GM21447 (cell line): ENCODE measurements around the gene SERINC5.
"Not testable (repeated sequence)": the region's sequence is repeated elsewhere in the genome, so short reads cannot be mapped to it uniquely, and the experiment has no call there.

ENCODE experiments used
- ATAC-seq: cut with Tn5 transposase; IDR thresholded peaks from one replicate; pipeline ENCODE4 v1.9.1; 2021; ENCODE audit not compliant: unreplicated experiment

SERINC5 gene

GRCh38 chr5:80255811-80256712 is at the start of gene SERINC5:
TSS of gene SERINC5 (minus strand) at chr5:80256048. CDS start at chr5:80255922, 126 bp downstream.
- ATAC-seq = peak; percentile 82

DNA sequence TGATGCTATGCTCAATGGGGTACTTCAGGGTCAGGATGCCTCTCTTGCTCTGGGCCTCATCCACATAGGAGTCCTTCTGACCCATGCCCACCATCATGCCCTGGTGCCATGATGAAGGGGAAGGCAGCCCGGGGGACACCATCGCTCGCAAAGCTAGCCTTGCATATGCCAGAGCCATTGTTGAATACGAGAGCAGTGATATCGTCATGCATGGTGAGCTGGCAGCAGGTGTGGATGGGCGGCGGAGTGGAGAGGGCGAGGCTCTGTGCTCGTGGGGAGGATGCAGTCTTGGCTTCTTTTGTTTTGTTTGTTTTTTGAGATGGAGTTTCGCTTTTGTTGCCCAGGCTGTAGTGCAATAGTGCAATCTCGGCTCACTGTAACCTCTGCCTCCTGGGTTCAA is 46.8 kb upstream of the SERINC5 start:
- no peak for ATAC-seq

DNA sequence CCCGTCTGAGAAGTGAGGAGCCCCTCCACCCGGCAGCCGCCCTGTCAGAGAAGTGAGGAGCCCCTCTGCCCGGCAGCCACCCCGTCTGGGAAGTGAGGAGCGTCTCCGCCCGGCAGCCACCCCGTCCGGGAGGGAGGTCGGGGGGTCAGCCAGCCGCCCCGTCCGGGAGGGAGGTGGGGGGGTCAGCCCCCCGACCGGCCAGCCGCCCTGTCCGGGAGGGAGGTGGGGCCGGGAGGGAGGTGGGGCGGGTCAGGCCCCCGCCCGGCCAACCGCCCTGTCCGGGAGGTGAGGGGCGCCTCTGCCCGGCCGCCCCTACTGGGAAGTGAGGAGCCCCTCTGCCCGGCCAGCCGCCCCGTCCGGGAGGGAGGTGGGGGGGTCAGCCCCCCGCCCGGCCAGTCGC is 45.5 kb upstream of the SERINC5 start:
- ATAC-seq = not testable (repeated sequence)

DNA sequence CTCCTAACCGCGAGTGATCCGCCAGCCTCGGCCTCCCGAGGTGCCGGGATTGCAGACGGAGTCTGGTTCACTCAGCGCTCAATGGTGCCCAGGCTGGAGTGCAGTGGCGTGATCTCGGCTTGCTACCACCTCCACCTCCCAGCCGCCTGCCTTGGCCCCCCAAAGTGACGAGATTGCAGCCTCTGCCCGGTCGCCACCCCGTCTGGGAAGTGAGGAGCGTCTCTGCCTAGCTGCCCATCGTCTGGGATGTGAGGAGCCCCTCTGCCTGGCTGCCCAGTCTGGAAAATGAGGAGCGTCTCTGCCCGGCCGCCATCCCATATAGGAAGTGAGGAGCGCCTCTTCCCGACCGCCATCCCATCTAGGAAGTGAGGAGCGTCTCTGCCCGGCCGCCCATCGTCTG is 44.9 kb upstream of the SERINC5 start:
- not testable (repeated sequence) for ATAC-seq

- no peak for ATAC-seq
Measured at GRCh38 chr5:80300125-80300524, 44.3 kb upstream of the SERINC5 start.

- ATAC-seq = no peak
Measured at GRCh38 chr5:80299601-80300000, 43.8 kb upstream of the SERINC5 start.

GRCh38 chr5:80296121-80296520 is 40.3 kb upstream of the SERINC5 start:
- ATAC-seq = no peak

- ATAC-seq = no peak
Measured at GRCh38 chr5:80291761-80292160, 35.9 kb upstream of the SERINC5 start.

DNA sequence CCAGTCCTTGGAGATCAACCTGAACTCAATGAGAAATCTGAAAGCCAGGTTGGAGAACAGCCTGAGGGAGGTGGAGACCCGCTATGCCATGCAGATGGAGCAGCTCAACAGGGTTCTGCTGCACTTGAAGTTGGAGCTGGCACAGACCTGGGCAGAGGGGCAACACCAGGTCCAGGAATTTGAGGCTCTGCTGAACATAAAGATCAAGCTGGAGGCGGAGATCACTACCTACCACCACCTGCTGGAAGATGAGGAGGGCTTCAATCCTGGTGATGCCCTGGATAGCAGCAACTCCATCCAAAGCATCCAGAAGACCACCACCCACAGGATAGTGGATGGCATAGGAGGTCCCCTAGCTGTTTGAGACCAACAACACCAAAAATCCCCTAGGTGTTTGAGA is 33.5 kb upstream of the SERINC5 start:
- no peak for ATAC-seq

DNA sequence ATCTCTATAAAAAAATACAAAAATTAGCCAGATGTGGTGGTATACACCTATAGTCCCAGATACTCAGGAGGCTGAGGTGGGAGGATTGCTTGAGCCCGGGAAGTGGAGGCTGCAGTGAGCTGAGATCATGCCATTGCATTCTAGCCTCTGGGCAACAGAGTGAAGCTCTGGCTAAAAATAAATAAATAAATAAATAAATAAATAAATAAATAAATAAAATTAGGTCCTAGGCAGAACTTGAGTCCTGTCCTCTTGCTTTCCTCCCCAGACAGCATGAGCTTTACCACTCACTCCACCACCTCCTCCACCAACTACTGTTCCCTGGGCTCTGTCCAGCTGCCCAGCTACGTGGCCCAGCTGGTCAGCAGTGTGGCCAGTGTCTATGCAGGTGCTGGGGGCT is 32.3 kb upstream of the SERINC5 start:
- ATAC-seq = no peak

GRCh38 chr5:80284720-80285119 is 28.9 kb upstream of the SERINC5 start:
- no peak for ATAC-seq

DNA sequence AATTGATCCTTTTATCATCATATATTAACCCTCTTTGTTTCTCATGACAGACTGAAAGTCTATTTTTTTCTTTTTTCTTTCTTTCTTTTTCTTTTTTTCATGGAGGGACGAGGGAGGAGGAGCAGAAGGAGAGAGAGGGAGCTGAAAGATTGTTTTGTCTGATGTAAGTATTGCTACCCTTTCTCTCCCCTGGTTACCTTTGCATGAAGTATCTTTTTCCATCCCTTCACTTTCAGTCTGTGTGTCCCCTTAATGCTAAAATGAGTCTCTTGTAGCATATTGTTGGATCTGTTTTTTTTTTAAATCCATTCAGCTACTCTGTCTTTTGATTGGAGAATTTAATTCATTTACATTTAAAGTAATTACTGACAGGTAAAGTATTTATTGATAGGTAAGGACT is 27.5 kb upstream of the SERINC5 start:
- no peak for ATAC-seq

GRCh38 chr5:80282054-80282453 is 26.2 kb upstream of the SERINC5 start:
- no peak for ATAC-seq

GRCh38 chr5:80277191-80277590 is 21.3 kb upstream of the SERINC5 start:
- ATAC-seq = no peak

- no peak for ATAC-seq
Measured at GRCh38 chr5:80276186-80276585, 20.3 kb upstream of the SERINC5 start.

DNA sequence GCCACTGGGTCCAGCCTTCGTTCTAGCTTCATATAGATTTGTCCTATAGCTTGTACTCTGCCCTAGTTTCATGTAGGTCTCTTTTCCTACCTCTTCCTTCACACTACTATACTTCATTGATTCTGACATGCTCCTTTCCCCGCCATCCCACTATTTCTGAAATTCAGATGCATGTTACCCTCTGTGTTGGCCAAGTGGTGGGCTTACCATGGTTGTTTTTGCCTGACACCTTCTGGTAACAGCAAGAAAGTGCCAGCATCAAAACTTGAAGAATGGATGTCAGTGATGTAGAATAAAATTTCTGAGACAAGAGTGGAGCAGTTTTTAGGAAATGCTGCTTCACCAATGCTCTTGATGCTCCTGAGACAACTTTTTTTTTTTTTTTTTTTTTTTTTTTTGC is 19.5 kb upstream of the SERINC5 start:
- no peak for ATAC-seq

GRCh38 chr5:80270543-80270942 is 14.7 kb upstream of the SERINC5 start:
- ATAC-seq = not testable (repeated sequence)

DNA sequence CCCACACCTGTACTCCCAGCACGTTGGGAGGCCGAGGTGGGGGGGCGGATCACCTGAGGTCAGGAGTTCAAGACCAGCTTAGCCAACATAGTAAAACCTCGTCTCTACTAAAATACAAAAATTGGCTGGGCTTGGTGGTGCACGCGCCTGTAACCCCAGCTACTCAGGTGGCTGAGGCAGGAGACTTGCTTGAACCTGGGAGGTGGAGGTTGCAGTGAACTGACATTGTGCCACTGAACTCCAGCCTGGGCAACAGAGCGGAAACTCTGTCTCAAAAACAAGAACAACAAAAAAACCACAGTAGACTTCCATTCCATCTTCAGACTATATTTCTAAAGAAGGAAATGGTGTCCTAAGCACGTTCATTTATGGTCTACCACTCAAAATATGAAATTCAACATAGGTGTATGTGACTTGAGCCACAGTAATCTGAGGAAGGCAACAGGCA is 14.2 kb upstream of the SERINC5 start:
- ATAC-seq = no peak

- ATAC-seq = no peak
Measured at GRCh38 chr5:80268916-80269315, 13.1 kb upstream of the SERINC5 start.

- no peak for ATAC-seq
Measured at GRCh38 chr5:80266566-80266965, 10.7 kb upstream of the SERINC5 start.

DNA sequence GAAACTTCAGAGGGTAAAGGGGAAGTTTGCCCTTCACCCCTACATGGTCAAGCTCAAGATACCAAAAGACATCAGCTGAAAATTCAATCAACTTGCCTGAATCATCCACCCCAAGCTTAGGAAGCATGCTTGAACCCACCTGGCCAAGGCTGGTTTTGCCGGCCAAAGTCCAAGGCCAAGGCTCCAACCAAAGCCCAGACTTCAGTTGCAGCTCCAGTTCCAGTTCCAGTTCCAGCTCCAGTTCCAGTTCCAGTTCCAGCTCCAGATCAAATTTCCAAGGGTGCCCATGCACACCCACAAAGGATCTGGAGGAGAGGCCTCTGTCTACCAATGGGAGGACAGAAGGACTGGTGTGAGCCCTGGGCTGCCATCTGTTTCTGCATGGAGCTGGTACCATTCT is 4.6 kb upstream of the SERINC5 start:
- no peak for ATAC-seq

- no peak for ATAC-seq
Measured at GRCh38 chr5:80259511-80260203, 3.8 kb upstream of the SERINC5 start.
